HepG2 (cell line): ENCODE measurements around the gene PSMC3IP. TPM values are rescaled to one million over a fixed set of nuclear protein-coding genes. Genes with fewer than 3 reads are reported as not detected.
A peak's percentile ranks its signal among the peaks of the same experiment; 100 is the strongest.

Experiments
- HNRNPUL1 ChIP-seq: fragments of 200-400 bp; formaldehyde crosslinking; IDR thresholded peaks from 2 replicates; pipeline ENCODE4 v1.6.1; 2017; ENCODE audit warnings: low read depth, mild to moderate bottlenecking, low read length, moderate library complexity
- KLF9 ChIP-seq: IDR thresholded peaks from 2 replicates; pipeline ENCODE4 v1.6.1; 2016; ENCODE audit warnings: low read depth
- RARA ChIP-seq: IDR thresholded peaks from 2 replicates; pipeline ENCODE4 v1.6.1; 2016; ENCODE audit warnings: missing genetic modification reagents, missing compliant biosample characterization
- SIN3A ChIP-seq: IDR thresholded peaks from 2 replicates; pipeline ENCODE4 v1.6.1; 2011; ENCODE audit warnings: low read depth, mild to moderate bottlenecking, control low read depth, low read length, borderline replicate concordance
- SNAPC4 ChIP-seq: sonication (generic); formaldehyde crosslinking; IDR thresholded peaks from 2 replicates; pipeline ENCODE4 v1.4.0; 2020; ENCODE audit warnings: mild to moderate bottlenecking, missing genetic modification reagents
- ZHX2 ChIP-seq, 2 experiments: sonication (generic) in 1 of 2; formaldehyde crosslinking in 1 of 2; IDR thresholded peaks; 2 replicates each; pipeline versions ENCODE4 v1.6.1 to v1.9.0; 2014 to 2022; ENCODE audit warnings: antibody characterized with exemption in 1 of 2, borderline replicate concordance in 1 of 2, inconsistent platforms in 1 of 2, low read depth in 1 of 2, missing genetic modification reagents in 1 of 2
- ZNF230 ChIP-seq: sonication (generic); formaldehyde crosslinking; IDR thresholded peaks from 2 replicates; pipeline ENCODE4 v1.4.0; 2020; ENCODE audit warnings: mild to moderate bottlenecking, missing genetic modification reagents
- ZNF335 ChIP-seq: sonication (generic); formaldehyde crosslinking; IDR thresholded peaks from 2 replicates; pipeline ENCODE4 v1.4.0; 2020; ENCODE audit warnings: missing genetic modification reagents
- ZNF614 ChIP-seq: IDR thresholded peaks from 2 replicates; pipeline ENCODE4 v1.6.1; 2018; ENCODE audit warnings: missing biosample characterization, missing genetic modification reagents, inconsistent platforms, borderline replicate concordance
- ZNF7 ChIP-seq: IDR thresholded peaks from 2 replicates; pipeline ENCODE4 v1.6.1; 2016; ENCODE audit warnings: missing biosample characterization, missing genetic modification reagents
- ZSCAN5A ChIP-seq: sonication (generic); formaldehyde crosslinking; IDR thresholded peaks from 2 replicates; pipeline ENCODE4 v1.8.0; 2022; ENCODE audit warnings: mild to moderate bottlenecking, missing genetic modification reagents, borderline replicate concordance
- polyA plus RNA-seq, 8 experiments: library from polyadenylated mRNA; depleted of rRNA in 3 of 8; stranded (reverse) in 7 of 8; unstranded in 1 of 8; fragments of >200 nt; fragmentation: Illumina TruSeq in 4 of 8; extraction: Trizol in 4 of 8; gene quantifications; 2 replicates each; pipeline versions ENCODE4 v1.2.1 to v1.2.3, GENCODE V29; 2011 to 2016; ENCODE audit warnings: low read depth in 4 of 8, missing spikeins in 1 of 8, mixed read lengths in 1 of 8; ENCODE audit not compliant: insufficient read depth in 1 of 8
- total RNA-seq, 5 experiments: library from RNA; depleted of rRNA; stranded (reverse); fragments of >200 nt; fragmentation: Illumina TruSeq; extraction: Trizol; gene quantifications; 2 replicates each; pipeline ENCODE4 v1.2.3, GENCODE V29; 2016; ENCODE audit warnings: low read depth in 1 of 5

Gene PSMC3IP
- total and polyA plus RNA-seq, 2 of the 13 experiments (the other 11 are each of a cell fraction or from before 2014, with no cell fraction given): 6.5 to 22.4 TPM

- TF ChIP-seq SNAPC4 (CRISPR knock-in tag): no peak
- TF ChIP-seq ZNF7: 0 out of 2 replicates have a peak, but pooled peaks have one; percentile 33
- no peak for TF ChIP-seq RARA (CRISPR knock-in tag)
- peak; percentile 84 for TF ChIP-seq ZNF230 (CRISPR knock-in tag)
- no peak for TF ChIP-seq ZNF335
- TF ChIP-seq ZSCAN5A (CRISPR knock-in tag): no peak
- no peak for TF ChIP-seq ZHX2 (IDR thresholded peaks at IDR 0.05; ENCODE audit: low read depth)
- TF ChIP-seq ZHX2 (CRISPR knock-in tag; IDR thresholded peaks at IDR 0.05; ENCODE audit: borderline replicate concordance): 0 out of 2 replicates have a peak, but pooled peaks have one; percentile 5
- no peak for TF ChIP-seq KLF9 (CRISPR knock-in tag)
- no peak; the same call in 1 of the 2 replicates for TF ChIP-seq ZNF614
- TF ChIP-seq HNRNPUL1: no peak
- TF ChIP-seq SIN3A: no peak; the same call in 1 of the 2 replicates
These were observed 15.0 kb downstream of the PSMC3IP start (continued) for GRCh38 chr17:42562388-42563142.
